Ovary (tissue), 10 donors: Measurements from ENCODE around the gene TRPT1. TPM values are rescaled to one million over a fixed set of nuclear protein-coding genes. Genes with fewer than 3 reads are reported as not detected.

ENCODE experiments used
- DNase-seq, 5 donors: peaks; one replicate each; pipeline ENCODE4 v3.0.0-alpha.2; 2019 to 2020
- H3K27ac ChIP-seq, 2 donors: fragments of 200-600 bp; one replicate each; pipeline versions ENCODE4 v1.5.1 to v1.8.0; 2019 to 2022
- H3K27me3 ChIP-seq: fragments of 200-600 bp; one replicate; pipeline ENCODE4 v1.8.0; 2022
- H3K36me3 ChIP-seq: fragments of 200-600 bp; sonication (generic); one replicate; pipeline ENCODE4 v1.5.1; 2019
- H3K4me1 ChIP-seq: one replicate; pipeline ENCODE4 v1.8.1; 2013; ENCODE audit warnings: mild to moderate bottlenecking, moderate library complexity; ENCODE audit not compliant: insufficient read depth
- H3K4me3 ChIP-seq: fragments of 200-600 bp; sonication (generic); one replicate; pipeline ENCODE4 v1.5.1; 2017
- H3K9me3 ChIP-seq, 2 donors: fragments of 200-600 bp in 1 of 2; sonication (generic) in 1 of 2; one replicate each; pipeline versions ENCODE4 v1.5.1 to v1.8.1; 2013 to 2019; ENCODE audit warnings: mild to moderate bottlenecking in 1 of 2, moderate library complexity in 1 of 2
- CTCF ChIP-seq, 3 donors: fragments of 450-650 bp in 2 of 3; fragments of 200-600 bp in 1 of 3; IDR thresholded peaks; one replicate each; pipeline versions ENCODE4 v1.5.1 to v1.8.0; 2016 to 2022; ENCODE audit warnings: antibody characterized with exemption in 3 of 3, mild to moderate bottlenecking in 1 of 3
- EP300 ChIP-seq: sonication (generic); formaldehyde crosslinking; IDR thresholded peaks from one replicate; pipeline ENCODE4 v1.6.1; 2017; ENCODE audit warnings: antibody characterized with exemption
- POLR2A ChIP-seq: fragments of 450-650 bp; IDR thresholded peaks from one replicate; pipeline ENCODE4 v1.6.1; 2017; ENCODE audit warnings: antibody characterized with exemption, mild to moderate bottlenecking, moderate library complexity
- WGBS, 3 donors: extraction: QIAGEN DNeasy Blood & Tissue Kit in 1 of 3; methylation state at CpG; one replicate each; pipeline versions ENCODE4 v1.1.5 to v1.1.7; 2013 to 2017; 5-methylcytosine and 5-hydroxymethylcytosine counted together
- intact Hi-C, 4 donors: fragments of 100-400 bp; cut with DNase I; formaldehyde crosslinking; loops; one replicate each; pipeline versions ENCODE4 v1.11.0 to v1.15.1; 2022 to 2023
- long read RNA-seq, 3 donors: library from polyadenylated mRNA in 2 of 3; unstranded in 2 of 3; transcript quantifications; one replicate each; pipeline ENCODE4 v2.0.0 and lab custom pipeline, GENCODE V29; 2021 to 2026
- polyA plus RNA-seq, 2 donors: library from polyadenylated mRNA; stranded (reverse); fragments of 200-250 nt in 1 of 2; fragments of 350-450 nt in 1 of 2; fragmentation: Illumina TruSeq in 1 of 2; extraction: RNeasy Lipid Tissue Mini Kit (QIAGEN cat#74804) in 1 of 2; gene quantifications; one replicate each; pipeline ENCODE4 v1.2.3, GENCODE V29; 2013 to 2014
- total RNA-seq, 7 donors: library from RNA; depleted of rRNA in 2 of 7; stranded (reverse); fragments of >200 nt in 2 of 7; fragmentation: NEBNext Ultra II Directional in 3 of 7; extraction: Animal tissue kit (Norgen Biotek cat#: 25700) in 3 of 7; gene quantifications; one replicate each; pipeline versions ENCODE4 v1.1.0 to v1.2.4, GENCODE V29; 2016 to 2023
- donor health status: DM: no; HTN: no; CAD: no; lungs with moderate emphysema.
- donor health status: DM: no; HTN: no; CAD: no.
- donor health status: Bipolar disorder and iron deficiency.
- donor health status: DM: yes; HTN: yes; CAD: no.
- donor health status: DM: no; HTN: no; CAD: no.
- donor health status: DM: yes; HTN: yes; CAD: no.

Gene TRPT1
- total RNA-seq (10 to 100 TPM; 23.4 to 41.4 (median 32.6) TPM), polyA plus RNA-seq (10 to 100 TPM; 16.6 to 37.4 TPM)
- long read RNA-seq, donor 1, transcript TRPT1-212 (2 exons, 914 nt): major isoform, 11 of 146 reads
- long read RNA-seq, donor 1, transcript TRPT1-201 (8 exons, 962 nt): minor isoform, 6 of 146 reads
- long read RNA-seq, donor 1, partial matches to known transcripts: 58 of 146 reads
- long read RNA-seq, donor 1, other reads (novel, unspliced or antisense): 67 of 146 reads
- long read RNA-seq, donor 2, transcript TRPT1-201 (8 exons, 962 nt): major isoform, 9 of 11 reads
- long read RNA-seq, donor 2, partial matches to known transcripts: 0 of 11 reads
- long read RNA-seq, donor 2, other reads (novel, unspliced or antisense): 0 of 11 reads
- long read RNA-seq, donor 3, transcript TRPT1-201 (8 exons, 962 nt): major isoform, 13 of 55 reads
- long read RNA-seq, donor 3, partial matches to known transcripts: 9 of 55 reads
- long read RNA-seq, donor 3, other reads (novel, unspliced or antisense): 30 of 55 reads

DNA sequence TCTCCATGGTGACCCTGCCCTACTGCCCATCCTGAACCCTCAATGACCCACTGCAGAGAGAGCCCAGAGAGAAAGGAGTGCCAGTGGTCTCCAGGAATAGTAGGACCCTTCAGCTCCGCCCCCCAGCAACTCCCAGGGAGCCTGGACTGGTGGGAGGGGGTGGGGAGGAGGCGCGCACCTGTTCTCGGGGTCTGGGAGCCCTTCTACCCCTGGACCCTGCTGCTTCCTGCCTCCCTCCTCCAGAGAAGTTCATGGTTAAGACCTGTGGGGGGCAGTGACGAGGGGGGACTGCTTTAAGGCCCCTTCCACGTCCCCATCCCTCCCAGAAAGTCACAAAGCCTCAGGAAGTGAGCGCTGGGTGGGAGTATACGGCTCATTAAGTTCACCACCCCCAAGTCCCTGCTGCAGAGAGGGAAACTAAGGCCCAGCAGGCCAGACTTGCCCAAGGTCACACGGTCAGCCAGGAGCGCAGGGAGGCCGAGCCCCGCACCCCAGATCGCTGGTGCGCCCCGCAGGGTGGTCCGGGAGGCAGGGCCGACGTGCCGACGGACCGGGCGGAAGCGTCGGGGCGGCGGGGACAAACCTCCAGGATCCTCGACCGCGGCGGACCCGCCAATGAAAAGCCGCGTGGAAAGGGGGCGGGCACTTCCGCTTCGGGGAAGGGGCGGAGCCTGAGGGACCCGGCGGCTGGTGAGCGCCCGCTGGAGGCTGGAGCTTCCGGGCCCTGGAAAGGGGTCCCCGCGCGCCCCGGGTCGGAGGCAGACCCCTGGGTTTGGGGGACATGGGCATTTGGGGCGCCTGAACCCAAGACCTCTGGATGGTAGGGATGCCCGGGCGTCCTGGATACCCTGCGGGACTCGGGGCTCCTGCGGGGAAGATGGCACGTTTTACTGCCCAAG is at the start of gene TRPT1, which contains the start of gene NUDT22:
Gene TRPT1, minus strand, starts transcription at position 579 of the 899 bp plus-strand sequence. Its CDS starts 326 bp downstream, at position 253.
Gene NUDT22, plus strand, starts transcription at position 667 of the 899 bp plus-strand sequence. CDS start 379 bp downstream, outside the sequence.
- Histone ChIP-seq H3K4me1 (peaks cover 23% of the 10 kb centered on the region), H3K36me3 (no peaks in the 10 kb centered on the region), H3K4me3 (peak within 1 kb of the TSS; percentile 64), H3K9me3 (no peaks in the 10 kb centered on the region), H3K27me3 (no peaks in the 10 kb centered on the region), H3K27ac (peak within 1 kb of the TSS; percentile 52 to 62)
- intact Hi-C loops: no loop called here
- peak; percentile 90 to 95 (median 93) for DNase-seq
- WGBS, 3 donors: 0 to 1% (median 0%) methylated on average over 40 to 54 of the region's 54 CpGs
- TF ChIP-seq EP300 (no peak), CTCF (IDR thresholded peaks at IDR 0.05) (peak in 2 of 3 donors; percentile 10 to 16), POLR2A (peak; percentile 92)

GRCh38 chr11:64275031-64275800 is 49.2 kb upstream of the TRPT1 start:
- Histone ChIP-seq H3K27me3 (no peaks in the 10 kb centered on the region), H3K4me3 (no peak overlapping the region), H3K27ac (no peak overlapping the region), H3K36me3 (no peaks in the 10 kb centered on the region), H3K9me3 (no peaks in the 10 kb centered on the region), H3K4me1 (no peaks in the 10 kb centered on the region)
- TF ChIP-seq CTCF (IDR thresholded peaks at IDR 0.05) (no peak), EP300 (no peak), POLR2A (no peak)
- WGBS, 3 donors: 82 to 91% (median 89%) methylated on average over 15 of the region's 15 CpGs
- peak in 1 of 5 donors; percentile 29 for DNase-seq
- intact Hi-C loops: no loop called here

DNA sequence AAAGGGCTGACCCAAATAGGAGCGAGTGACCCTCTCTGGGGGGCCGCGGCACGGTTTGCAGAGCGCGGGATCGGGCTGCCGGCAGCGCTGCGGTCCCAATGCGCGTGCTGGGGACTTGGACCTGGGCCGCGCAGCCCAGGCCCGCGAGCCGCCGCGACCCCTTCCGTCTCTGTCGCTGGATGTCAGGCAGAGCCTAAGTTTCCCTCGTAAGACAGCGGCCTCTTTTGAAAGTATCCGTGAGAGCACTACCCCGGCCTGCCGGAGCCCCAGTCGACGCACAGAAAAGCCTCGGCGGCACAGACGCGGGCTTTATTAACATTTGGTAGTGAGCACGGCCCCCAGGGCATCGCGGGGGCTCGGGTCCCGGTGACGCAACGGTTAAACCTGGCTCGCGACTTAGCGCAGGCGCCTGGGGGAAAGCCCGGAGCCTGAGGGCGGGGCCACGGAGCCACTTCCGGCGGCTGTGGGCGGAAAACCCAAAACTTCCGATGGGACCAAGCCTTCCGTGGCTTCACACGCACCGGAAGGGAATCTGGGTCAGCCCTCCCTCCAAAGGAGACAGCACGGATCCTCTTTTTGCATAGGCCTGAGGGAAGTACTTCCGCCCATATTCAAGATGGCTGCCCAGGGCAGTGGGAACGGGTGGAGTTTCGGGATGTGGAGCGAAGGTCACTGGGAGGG is 43.7 kb upstream of the TRPT1 start:
- DNase-seq: peak; percentile 97 to 99 (median 98)
- TF ChIP-seq POLR2A (peak; percentile 15), EP300 (peak; percentile 54), CTCF (IDR thresholded peaks at IDR 0.05) (peak in 1 of 3 donors; percentile 29)
- Histone ChIP-seq H3K4me3 (peak overlapping the region; percentile 79), H3K36me3 (no peaks in the 10 kb centered on the region), H3K4me1 (peaks cover 9% of the 10 kb centered on the region), H3K9me3 (no peaks in the 10 kb centered on the region), H3K27ac (peak overlapping the region; percentile 69 to 90), H3K27me3 (no peaks in the 10 kb centered on the region)
- 0 to 1% (median 0%) methylated on average over 15 to 58 of the region's 58 CpGs for WGBS, 3 donors
- intact Hi-C loops: loop anchor here in 3 of 4 donors (1.0 to 10.0 kb wide), 3 partner anchors 15 to 65 kb away; partner anchors contain the start of genes FERMT3 (in 2 of the 3), BAD (in 1 of the 3), FKBP2 (in 1 of the 3) and GPR137 (in 1 of the 3)
